CD14-positive monocyte (primary cell): ENCODE data around the gene ST7. TPM values are rescaled to one million over a fixed set of nuclear protein-coding genes. Genes with fewer than 3 reads are reported as not detected.

ENCODE experiments used
- DNase-seq, 3 donors: peaks; one replicate each; pipeline ENCODE4 v3.0.0-alpha.2; 2011 to 2022
- H2AFZ ChIP-seq: 2 replicates; pipeline ENCODE4 v1.6.0; 2012; ENCODE audit warnings: mild to moderate bottlenecking, low read depth, low read length, inconsistent platforms; ENCODE audit not compliant: insufficient read depth, poor library complexity, severe bottlenecking
- H3K27ac ChIP-seq, 2 donors: 1 replicate in 1 of 2; 2 replicates in 1 of 2; pipeline ENCODE4 v1.5.1; 2012 to 2013; ENCODE audit warnings: low read length in 2 of 2, control low read depth in 1 of 2, inconsistent platforms in 1 of 2, low read depth in 1 of 2, mild to moderate bottlenecking in 1 of 2
- H3K27me3 ChIP-seq, 2 donors: one replicate each; pipeline versions ENCODE4 v1.6.0 to v1.6.1; 2011 to 2013; ENCODE audit warnings: low read length in 2 of 2; ENCODE audit not compliant: control insufficient read depth in 2 of 2, insufficient read depth in 2 of 2
- H3K36me3 ChIP-seq, 2 donors: replicated peaks in 1 of 2; 1 replicate in 1 of 2; 2 replicates in 1 of 2; pipeline versions ENCODE4 v1.5.1 to v1.6.1; 2012 to 2013; ENCODE audit warnings: low read length in 2 of 2, control low read depth in 1 of 2, inconsistent platforms in 1 of 2, mild to moderate bottlenecking in 1 of 2; ENCODE audit not compliant: insufficient read depth in 2 of 2, control insufficient read depth in 1 of 2
- H3K4me1 ChIP-seq, 2 donors: 1 replicate in 1 of 2; 2 replicates in 1 of 2; pipeline versions ENCODE4 v1.5.1 to v1.6.1; 2012 to 2013; ENCODE audit warnings: low read length in 2 of 2, control low read depth in 1 of 2, inconsistent platforms in 1 of 2, mild to moderate bottlenecking in 1 of 2, moderate library complexity in 1 of 2; ENCODE audit not compliant: insufficient read depth in 2 of 2, control insufficient read depth in 1 of 2
- H3K4me2 ChIP-seq: replicated peaks from 2 replicates; pipeline ENCODE3; 2012; ENCODE audit warnings: low read length, moderate library complexity, mild to moderate bottlenecking; ENCODE audit not compliant: poor library complexity, severe bottlenecking; ENCODE audit errors: extremely low read depth
- H3K4me3 ChIP-seq, 3 experiments: fragments of 200-600 bp in 1 of 3; sonication (generic) in 1 of 3; replicated peaks in 1 of 3; 1 replicate in 2 of 3; 2 replicates in 1 of 3; pipeline ENCODE4 v1.5.1; 2011 to 2013; ENCODE audit warnings: low read length in 3 of 3, mild to moderate bottlenecking in 3 of 3, control low read depth in 2 of 3, low read depth in 2 of 3, inconsistent platforms in 1 of 3, moderate library complexity in 1 of 3
- H3K79me2 ChIP-seq: 2 replicates; pipeline ENCODE4 v1.6.0; 2012; ENCODE audit warnings: mild to moderate bottlenecking, control low read depth, inconsistent platforms, low read length, moderate library complexity; ENCODE audit not compliant: insufficient read depth
- H3K9ac ChIP-seq: 2 replicates; pipeline ENCODE4 v1.6.0; 2017; ENCODE audit warnings: low read length, mild to moderate bottlenecking; ENCODE audit not compliant: insufficient read depth, poor library complexity, severe bottlenecking
- H3K9me3 ChIP-seq, 2 donors: replicated peaks in 1 of 2; 1 replicate in 1 of 2; 2 replicates in 1 of 2; pipeline versions ENCODE4 v1.5.1 to v1.6.1; 2012 to 2013; ENCODE audit warnings: low read length in 2 of 2, control low read depth in 1 of 2; ENCODE audit not compliant: control insufficient read depth in 1 of 2, insufficient read depth in 1 of 2
- H4K20me1 ChIP-seq: 2 replicates; pipeline ENCODE4 v1.6.0; 2012; ENCODE audit warnings: mild to moderate bottlenecking, low read length, control low read depth, moderate library complexity; ENCODE audit not compliant: insufficient read depth
- H3K27ac Mint-ChIP-seq, 7 donors: one replicate each; pipeline ENCODE4 v1.8.0; 2020; ENCODE audit warnings: mild to moderate bottlenecking in 7 of 7, mixed read lengths in 7 of 7, moderate library complexity in 6 of 7, inconsistent platforms in 2 of 7
- H3K27me3 Mint-ChIP-seq, 3 donors: one replicate each; pipeline ENCODE4 v1.8.0; 2021 to 2022; ENCODE audit warnings: low read depth in 3 of 3, mild to moderate bottlenecking in 3 of 3, mixed read lengths in 3 of 3, moderate library complexity in 3 of 3, inconsistent platforms in 1 of 3
- H3K36me3 Mint-ChIP-seq, 2 donors: one replicate each; pipeline ENCODE4 v1.8.0; 2020; ENCODE audit warnings: mixed read lengths in 2 of 2, inconsistent platforms in 1 of 2, mild to moderate bottlenecking in 1 of 2
- H3K4me1 Mint-ChIP-seq: one replicate; pipeline ENCODE4 v1.8.0; 2020; ENCODE audit warnings: mild to moderate bottlenecking, mixed read lengths
- H3K4me3 Mint-ChIP-seq, 2 donors: one replicate each; pipeline ENCODE4 v1.8.0; 2020; ENCODE audit warnings: mild to moderate bottlenecking in 2 of 2, mixed read lengths in 2 of 2, moderate library complexity in 1 of 2
- H3K9me3 Mint-ChIP-seq, 7 donors: one replicate each; pipeline ENCODE4 v1.8.0; 2020 to 2022; ENCODE audit warnings: mixed read lengths in 7 of 7, mild to moderate bottlenecking in 6 of 7, moderate library complexity in 6 of 7, inconsistent platforms in 2 of 7
- CTCF ChIP-seq: fragments of 200-600 bp; IDR thresholded peaks from one replicate; pipeline ENCODE4 v1.8.0; 2022; ENCODE audit warnings: antibody characterized with exemption, mild to moderate bottlenecking
- WGBS: methylation state at CpG from one replicate; pipeline ENCODE4 v1.1.5; 2013; ENCODE audit warnings: missing lambda C conversion rate; ENCODE audit not compliant: insufficient coverage; 5-methylcytosine and 5-hydroxymethylcytosine counted together
- intact Hi-C, 2 donors: fragments of 100-400 bp; cut with micrococcal nuclease; formaldehyde crosslinking; loops; one replicate each; pipeline versions ENCODE4 v1.15.0 to v1.15.1; 2023
- polyA plus RNA-seq, 3 donors: library from polyadenylated mRNA; depleted of rRNA in 1 of 3; unstranded in 2 of 3; stranded (reverse) in 1 of 3; fragments of 300-500 nt in 2 of 3; fragments of >200 nt in 1 of 3; fragmentation: Illumina TruSeq in 2 of 3; gene quantifications; 1 replicate in 2 of 3; 2 replicates in 1 of 3; pipeline ENCODE4 v1.2.3, GENCODE V29; 2012 to 2021

The ST7 gene
- polyA plus RNA-seq, 3 donors: 3.6 to 5.5 (median 4.1) TPM

- intact Hi-C loops: no loop called here
- Mint-ChIP-seq H3K27me3 (no peaks in the 10 kb centered on the region), H3K9me3 (peaks cover 0 to 6% (median 3%) of the 10 kb centered on the region in 7 donors), H3K4me1 (peaks cover 17% of the 10 kb centered on the region), H3K4me3 (no peak overlapping the region), H3K27ac (no peak overlapping the region), H3K36me3 (no peaks in the 10 kb centered on the region)
- no peak for TF ChIP-seq CTCF
- no peak overlapping the region for H2AFZ ChIP-seq
- H3K36me3 ChIP-seq: no peaks in the 10 kb centered on the region
- no peaks in the 10 kb centered on the region for H3K79me2 ChIP-seq
- no peak overlapping the region for H3K9ac ChIP-seq
- H4K20me1 ChIP-seq: no peaks in the 10 kb centered on the region
- H3K4me3 ChIP-seq: no peak overlapping the region
- H3K4me2 ChIP-seq: no peak overlapping the region
- H3K27ac ChIP-seq: no peak overlapping the region
- no peaks in the 10 kb centered on the region for H3K9me3 ChIP-seq
- H3K4me1 ChIP-seq: no peaks in the 10 kb centered on the region
- no peak for DNase-seq
- H3K27me3 ChIP-seq: no peaks in the 10 kb centered on the region
- no CpG with 5 or more reads among the region's 1 CpG for WGBS
These were observed 82.2 kb downstream of the ST7 start for GRCh38 chr7:117035465-117035862.

- Mint-ChIP-seq H3K4me1 (peaks cover 17% of the 10 kb centered on the region), H3K9me3 (no peaks in the 10 kb centered on the region), H3K27ac (no peak overlapping the region), H3K4me3 (no peak overlapping the region), H3K36me3 (no peaks in the 10 kb centered on the region), H3K27me3 (no peaks in the 10 kb centered on the region)
- no peaks in the 10 kb centered on the region for H3K36me3 ChIP-seq
- no peak overlapping the region for H3K4me3 ChIP-seq
- intact Hi-C loops: no loop called here
- H4K20me1 ChIP-seq: no peaks in the 10 kb centered on the region
- H3K9ac ChIP-seq: no peak overlapping the region
- H3K4me1 ChIP-seq: no peaks in the 10 kb centered on the region
- no peak for DNase-seq
- H3K27me3 ChIP-seq: no peaks in the 10 kb centered on the region
- no peak overlapping the region for H3K4me2 ChIP-seq
- no peak overlapping the region for H2AFZ ChIP-seq
- no peaks in the 10 kb centered on the region for H3K79me2 ChIP-seq
- WGBS: 94% methylated on average over 2 of the region's 4 CpGs
- no peak overlapping the region for H3K27ac ChIP-seq
- H3K9me3 ChIP-seq: no peaks in the 10 kb centered on the region
- TF ChIP-seq CTCF: no peak
These were observed 82.9 kb downstream of the ST7 start for GRCh38 chr7:117036053-117036669.
